ENCODE data around the gene PHGDH. TPM values are rescaled to one million over a fixed set of nuclear protein-coding genes. Genes with fewer than 3 reads are reported as not detected.
"Not testable (repeated sequence)": the region's sequence is repeated elsewhere in the genome, so short reads cannot be mapped to it uniquely, and the experiment has no call there.

The PHGDH gene
- total RNA-seq, 1 donor = 184 TPM

DNA sequence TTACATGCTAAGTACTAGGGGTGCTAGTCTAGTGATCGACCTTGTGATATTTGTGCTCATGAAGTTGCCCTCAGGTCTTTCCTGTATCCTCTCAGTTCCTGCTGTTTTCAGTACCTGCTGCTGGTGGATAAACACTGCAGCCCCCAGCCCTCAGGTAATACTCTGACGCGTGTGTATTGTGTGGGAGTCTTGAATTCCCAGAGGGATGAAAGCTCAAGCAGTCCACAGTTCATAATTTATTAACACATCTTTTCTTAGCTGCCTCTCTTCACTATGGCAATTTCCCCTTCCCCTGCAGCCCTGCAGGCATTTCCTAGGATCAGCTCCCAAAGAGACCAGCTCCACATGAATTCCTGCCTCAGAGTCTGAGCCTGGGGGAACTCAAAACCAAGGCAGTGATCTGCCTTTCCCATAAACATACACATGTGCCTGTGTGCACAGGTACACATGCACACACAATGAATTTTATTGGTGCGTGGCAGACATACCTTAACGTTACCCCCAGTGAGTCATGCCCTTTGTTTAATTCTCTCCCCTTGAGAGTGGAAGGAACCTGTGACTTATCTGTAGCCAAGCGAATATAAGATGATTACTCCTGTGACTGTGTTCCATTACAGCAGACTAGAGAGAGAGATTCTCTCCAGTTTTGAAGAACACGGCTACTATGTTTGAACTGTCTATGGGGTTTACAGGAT lies 71.0 kb downstream of the PHGDH start:
- no peaks in the 10 kb centered on the region for H3K36me3 ChIP-seq (ENCODE audit: insufficient read depth, low read length)
- H4K20me1 ChIP-seq (ENCODE audit: insufficient read depth, low read length) = no peaks in the 10 kb centered on the region
- peaks cover 19% of the 10 kb centered on the region for H3K27me3 ChIP-seq (ENCODE audit: insufficient read depth, low read length)
- no peak overlapping the region for H3K4me2 ChIP-seq (ENCODE audit: insufficient read depth, low read length)
- H2AFZ ChIP-seq (ENCODE audit: low read length) = no peak overlapping the region
- no peaks in the 10 kb centered on the region for H3K9me3 ChIP-seq (ENCODE audit: low read depth, low read length)
- H3K27ac ChIP-seq (ENCODE audit: low read depth, low read length) = no peak overlapping the region
- peaks cover 3% of the 10 kb centered on the region for H3K4me1 ChIP-seq (ENCODE audit: insufficient read depth, low read length)
- no peaks in the 10 kb centered on the region for H3K79me2 ChIP-seq (ENCODE audit: insufficient read depth, low read length)
- TF ChIP-seq CTCF (IDR thresholded peaks at IDR 0.05; ENCODE audit: extremely low read depth, low read depth, low read length) = no peak
- H3K4me3 ChIP-seq (ENCODE audit: insufficient read depth, low read length) = no peak overlapping the region
- DNase-seq (ENCODE audit: insufficient read length, low spot score, missing footprints) = no peak

DNA sequence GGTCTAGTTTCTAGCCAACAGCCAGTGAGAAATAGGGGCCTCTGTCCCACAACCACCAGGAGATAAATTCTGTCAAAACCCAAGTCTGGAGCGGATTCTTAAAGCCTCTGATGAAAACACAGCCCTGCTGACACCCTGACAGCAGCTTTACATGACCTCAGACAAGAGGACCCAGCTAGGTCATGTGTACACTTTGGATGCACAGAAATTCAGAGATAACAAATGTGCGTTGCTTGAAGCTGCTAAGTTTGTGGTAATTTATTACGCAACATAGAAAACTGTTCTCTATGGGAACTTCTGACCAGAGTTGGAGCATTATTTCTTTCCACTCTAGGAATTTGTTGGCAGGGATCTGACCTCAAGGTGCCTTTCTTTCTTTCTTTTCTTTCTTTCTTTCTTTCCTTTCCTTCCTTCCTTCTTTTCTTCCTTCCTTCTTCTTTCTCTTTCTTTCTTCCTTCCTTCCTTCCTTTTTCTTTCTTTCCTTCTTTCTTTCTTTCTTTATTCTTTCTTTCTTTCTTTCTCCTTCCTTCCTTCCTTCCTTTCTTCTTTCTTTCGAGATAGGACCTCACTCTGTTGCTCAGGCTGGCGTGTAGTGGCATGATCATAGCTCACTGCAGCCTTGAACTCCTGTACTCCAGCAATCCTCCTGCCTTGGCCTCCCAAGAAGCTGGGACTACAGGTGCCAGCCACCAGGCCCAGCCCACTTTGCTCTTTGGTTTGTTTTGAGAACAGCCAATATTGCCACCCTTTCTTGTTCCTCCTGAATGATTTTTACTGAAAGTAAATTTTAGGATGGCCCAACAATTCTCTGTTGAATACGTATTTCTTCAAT lies 71.8 kb downstream of the PHGDH start:
- H3K79me2 ChIP-seq (ENCODE audit: insufficient read depth, low read length) = no peaks in the 10 kb centered on the region
- H4K20me1 ChIP-seq (ENCODE audit: insufficient read depth, low read length) = no peaks in the 10 kb centered on the region
- H2AFZ ChIP-seq (ENCODE audit: low read length) = no peak overlapping the region
- H3K9me3 ChIP-seq (ENCODE audit: low read depth, low read length) = no peaks in the 10 kb centered on the region
- H3K4me2 ChIP-seq (ENCODE audit: insufficient read depth, low read length) = no peak overlapping the region
- H3K36me3 ChIP-seq (ENCODE audit: insufficient read depth, low read length) = no peaks in the 10 kb centered on the region
- H3K27me3 ChIP-seq (ENCODE audit: insufficient read depth, low read length) = peaks cover 19% of the 10 kb centered on the region
- TF ChIP-seq CTCF (IDR thresholded peaks at IDR 0.05; ENCODE audit: extremely low read depth, low read depth, low read length) = no peak
- DNase-seq (ENCODE audit: insufficient read length, low spot score, missing footprints) = no peak
- no peak overlapping the region for H3K27ac ChIP-seq (ENCODE audit: low read depth, low read length)
- no peak overlapping the region for H3K4me3 ChIP-seq (ENCODE audit: insufficient read depth, low read length)
- peaks cover 7% of the 10 kb centered on the region for H3K4me1 ChIP-seq (ENCODE audit: insufficient read depth, low read length)

GRCh38 chr1:119784191-119784781 lies 72.6 kb downstream of the PHGDH start:
- Histone ChIP-seq H3K79me2 (ENCODE audit: insufficient read depth, low read length) (no peaks in the 10 kb centered on the region), H3K36me3 (ENCODE audit: insufficient read depth, low read length) (no peaks in the 10 kb centered on the region), H3K27ac (ENCODE audit: low read depth, low read length) (no peak overlapping the region), H3K9me3 (ENCODE audit: low read depth, low read length) (no peaks in the 10 kb centered on the region), H2AFZ (ENCODE audit: low read length) (no peak overlapping the region), H3K4me1 (ENCODE audit: insufficient read depth, low read length) (peaks cover 7% of the 10 kb centered on the region), H3K27me3 (ENCODE audit: insufficient read depth, low read length) (peaks cover 19% of the 10 kb centered on the region), H3K4me3 (ENCODE audit: insufficient read depth, low read length) (no peak overlapping the region), H3K4me2 (ENCODE audit: insufficient read depth, low read length) (no peak overlapping the region), H4K20me1 (ENCODE audit: insufficient read depth, low read length) (no peaks in the 10 kb centered on the region)
- no peak for TF ChIP-seq CTCF (IDR thresholded peaks at IDR 0.05; ENCODE audit: extremely low read depth, low read depth, low read length)
- DNase-seq (ENCODE audit: insufficient read length, low spot score, missing footprints) = no peak

DNA sequence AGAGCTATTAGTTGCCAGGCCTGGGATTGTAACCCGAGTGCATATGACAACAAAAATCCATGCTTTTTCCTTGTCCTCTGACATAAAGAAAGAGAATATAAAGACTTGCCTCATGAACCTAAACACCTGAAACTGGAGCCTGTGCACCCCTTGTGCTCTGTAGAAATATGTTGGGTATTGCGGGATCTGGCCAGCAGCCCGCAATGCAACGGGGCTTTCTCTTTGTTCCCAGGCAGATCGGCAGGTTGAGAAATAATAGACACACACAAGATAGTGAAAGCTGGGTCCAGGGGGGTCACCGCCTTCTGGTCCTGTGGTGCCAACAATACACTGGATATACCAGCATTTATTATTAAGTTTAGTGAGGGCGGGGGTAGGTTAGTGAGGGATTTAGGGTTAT lies 74.3 kb downstream of the PHGDH start:
- not testable (repeated sequence) for DNase-seq (ENCODE audit: insufficient read length, low spot score, missing footprints); H3K79me2 ChIP-seq (ENCODE audit: insufficient read depth, low read length); H3K27ac ChIP-seq (ENCODE audit: low read depth, low read length); H3K36me3 ChIP-seq (ENCODE audit: insufficient read depth, low read length); H3K4me3 ChIP-seq (ENCODE audit: insufficient read depth, low read length); H3K9me3 ChIP-seq (ENCODE audit: low read depth, low read length); H2AFZ ChIP-seq (ENCODE audit: low read length); H3K4me1 ChIP-seq (ENCODE audit: insufficient read depth, low read length); H3K4me2 ChIP-seq (ENCODE audit: insufficient read depth, low read length); H4K20me1 ChIP-seq (ENCODE audit: insufficient read depth, low read length)
- H3K27me3 ChIP-seq (ENCODE audit: insufficient read depth, low read length) = peaks cover 19% of the 10 kb centered on the region

DNA sequence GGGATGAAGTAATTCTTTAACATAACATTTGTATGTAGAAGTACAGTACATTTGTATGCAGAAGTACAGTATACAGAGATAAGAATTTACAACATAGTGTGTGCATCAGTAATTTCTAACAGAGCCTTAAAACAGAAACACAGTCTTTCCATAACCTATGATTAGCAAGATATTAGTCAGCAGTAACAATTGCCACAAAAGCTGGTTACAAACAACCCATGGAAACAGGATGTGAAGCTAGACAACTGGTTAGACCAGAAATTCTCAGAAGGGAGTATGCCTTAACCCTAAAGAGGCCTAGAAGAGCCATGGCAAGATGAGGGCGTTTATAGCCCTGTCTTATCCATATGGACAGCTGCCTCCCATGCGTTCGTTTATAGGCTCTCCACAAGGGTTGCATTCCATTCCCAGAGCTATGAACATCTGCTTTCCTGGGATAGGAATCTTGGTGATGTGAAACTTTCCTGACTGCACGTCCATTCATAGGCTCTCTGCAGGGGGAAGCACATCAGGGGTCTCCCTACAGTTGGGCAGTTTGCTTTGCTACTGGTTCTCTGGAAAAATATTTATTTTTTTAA lies 74.8 kb downstream of the PHGDH start:
- not testable (repeated sequence) for H3K9me3 ChIP-seq (ENCODE audit: low read depth, low read length); H3K4me1 ChIP-seq (ENCODE audit: insufficient read depth, low read length); H3K4me3 ChIP-seq (ENCODE audit: insufficient read depth, low read length); H3K36me3 ChIP-seq (ENCODE audit: insufficient read depth, low read length); H4K20me1 ChIP-seq (ENCODE audit: insufficient read depth, low read length); H3K27ac ChIP-seq (ENCODE audit: low read depth, low read length); DNase-seq (ENCODE audit: insufficient read length, low spot score, missing footprints); H3K4me2 ChIP-seq (ENCODE audit: insufficient read depth, low read length); H2AFZ ChIP-seq (ENCODE audit: low read length); H3K79me2 ChIP-seq (ENCODE audit: insufficient read depth, low read length)
- peaks cover 22% of the 10 kb centered on the region for H3K27me3 ChIP-seq (ENCODE audit: insufficient read depth, low read length)

Measured in osteoblast (primary cell).